ENCODE results near the gene CHST10.

- TF ChIP-seq POLR2A (IDR thresholded peaks at IDR 0.05; ENCODE audit: extremely low read depth, insufficient read length) (no peak), CTCF (IDR thresholded peaks at IDR 0.05; ENCODE audit: low read depth, low read length) (no peak), MAX (IDR thresholded peaks at IDR 0.05; ENCODE audit: low read depth, low read length) (no peak), MYC (IDR thresholded peaks at IDR 0.05; ENCODE audit: low read depth, low read length) (no peak)
These were observed 13.7 kb downstream of the CHST10 start for GRCh38 chr2:100403722-100404121.

Measured in NB4 (cell line).